ENCODE data around the gene OR6B2. TPM values are rescaled to one million over a fixed set of nuclear protein-coding genes. Genes with fewer than 3 reads are reported as not detected.

Gene OR6B2
- polyA plus RNA-seq, 3 donors: not detected

DNA sequence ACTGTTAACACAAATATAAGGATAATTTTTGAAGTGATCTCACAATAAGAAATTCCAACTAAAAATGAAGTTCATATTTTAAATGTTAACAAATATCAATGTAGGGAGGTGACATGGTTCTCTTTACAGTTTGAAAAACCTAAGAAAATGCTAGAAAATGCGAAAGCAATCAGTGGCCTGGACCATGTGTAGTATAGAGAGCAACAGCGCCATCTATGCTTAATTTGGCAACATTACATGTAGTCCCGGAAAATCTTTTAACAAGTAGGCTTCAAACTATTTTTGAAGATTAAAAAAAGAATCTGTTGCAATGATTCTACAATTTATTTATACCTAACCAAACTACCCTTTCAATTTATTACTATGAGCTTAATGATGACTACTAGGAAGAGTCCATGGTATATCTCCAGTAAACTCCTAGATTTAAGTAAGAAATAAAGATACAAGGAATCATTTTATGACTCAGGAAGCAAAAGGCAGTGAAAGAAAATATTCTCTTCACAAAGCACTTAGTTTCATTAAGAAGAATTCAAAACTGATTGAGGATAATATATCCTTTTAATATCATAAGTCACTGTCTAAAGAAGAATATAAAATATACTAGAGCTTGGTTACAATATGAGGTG lies 38.4 kb downstream of the OR6B2 start:
- DNase-seq (ENCODE audit: extremely low read depth in 1 of 11, low read depth in 9 of 11, low spot score in 4 of 11): peak in 10 of 11 donors; percentile 25 to 55 (median 42)

GRCh38 chr2:239990966-239991365 lies 39.3 kb downstream of the OR6B2 start:
- no peak for DNase-seq (ENCODE audit: extremely low read depth in 1 of 11, low read depth in 9 of 11, low spot score in 4 of 11)

DNA sequence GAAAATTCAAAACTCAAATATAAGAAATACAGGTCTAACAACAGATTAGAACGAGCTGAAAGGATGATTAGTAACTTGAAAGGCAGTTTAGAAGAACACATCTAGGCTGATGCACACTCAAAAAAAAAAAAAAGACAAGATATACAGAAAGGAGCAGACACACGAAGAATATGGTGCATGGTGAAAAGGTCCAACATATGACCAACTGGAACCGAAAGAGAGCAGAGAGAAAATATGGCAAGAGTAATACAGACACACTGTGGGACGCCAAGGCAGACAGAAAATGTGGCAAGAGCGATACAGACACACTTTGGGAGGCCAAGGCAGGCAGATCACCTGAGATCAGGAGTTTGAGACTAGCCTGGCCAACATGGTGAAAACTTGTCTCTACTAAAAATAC lies 44.9 kb downstream of the OR6B2 start:
- DNase-seq (ENCODE audit: extremely low read depth in 1 of 11, low read depth in 9 of 11, low spot score in 4 of 11): no peak

GRCh38 chr2:239984421-239985194 lies 45.6 kb downstream of the OR6B2 start:
- no peak for DNase-seq (ENCODE audit: extremely low read depth in 1 of 11, low read depth in 9 of 11, low spot score in 4 of 11)

- no peak for DNase-seq (ENCODE audit: extremely low read depth in 1 of 11, low read depth in 9 of 11, low spot score in 4 of 11)
These were observed 47.0 kb downstream of the OR6B2 start for GRCh38 chr2:239983004-239983778.

Other genes with a start within 250 kb of the OR6B2 start
- gene NDUFA10, start 5.1 kb downstream of the OR6B2 start, polyA plus RNA-seq (ENCODE audit: insufficient read length in 3 of 3): 100 to 1,000 TPM; 116 to 127 (median 120) TPM
- gene OR6B3, start 23.1 kb upstream of the OR6B2 start, polyA plus RNA-seq (ENCODE audit: insufficient read length in 3 of 3): not detected
- 100 to 1,000 TPM in 1 of 3 donors, 10 to 100 TPM in 2; 74.5 to 103 (median 88.3) TPM for gene COPS9, start 105.9 kb upstream of the OR6B2 start, polyA plus RNA-seq (ENCODE audit: insufficient read length in 3 of 3)
- under 1 TPM in 2 of 3 donors, not detected in 1; 0.36 to 0.43 TPM for gene OTOS, start 110.2 kb upstream of the OR6B2 start, polyA plus RNA-seq (ENCODE audit: insufficient read length in 3 of 3)

Measured in renal cortex interstitium (tissue), 11 donors.